ENCODE results near the gene SNX32.

Gene SNX32

GRCh38 chr11:65903068-65903481, 69.3 kb downstream of the SNX32 start:
- peaks cover 24% of the 10 kb centered on the region for H3K4me1 Mint-ChIP-seq
- peaks cover 15% of the 10 kb centered on the region for H3K27me3 Mint-ChIP-seq
- H3K4me3 Mint-ChIP-seq, result no peak overlapping the region
- ATAC-seq (no peak), DNase-seq (no peak)
- H3K9me3 Mint-ChIP-seq, result no peaks in the 10 kb centered on the region
- H3K27ac Mint-ChIP-seq, result no peak overlapping the region
